IMR-90 (cell line): ENCODE measurements around the gene GABPB2. TPM values are rescaled to one million over a fixed set of nuclear protein-coding genes. Genes with fewer than 3 reads are reported as not detected.

Experiments
- ATAC-seq: fragments of 200-7000 bp; cut with Tn5 transposase; 2 replicates; pipeline ENCODE4 v1.9.1; 2020; ENCODE audit warnings: low read depth, mild to moderate bottlenecking, moderate library complexity
- BruUV-seq: library from RNA; stranded (reverse); fragments of 400-500 nt; replicated peaks from 2 replicates; lab custom pipeline; 2021; lab: Mats Ljungman, UMichigan
- CTCF ChIA-PET: fragments of 300-600 bp; formaldehyde crosslinking; extraction: SDS; loops from one replicate; lab custom pipeline; 2021; ENCODE audit warnings: antibody characterized with exemption; lab: Yijun Ruan, JAX
- POLR2A ChIA-PET: fragments of 300-600 bp; sonication (Branson Sonifier 250); formaldehyde crosslinking; loops from one replicate; lab custom pipeline; 2022; ENCODE audit warnings: antibody characterized with exemption; ENCODE audit not compliant: unreplicated experiment; lab: Charles Lee
- DNase-seq: peaks from one replicate; pipeline ENCODE4 v3.0.0; 2013
- H2AFZ ChIP-seq: replicated peaks from 2 replicates; pipeline ENCODE3; 2013; ENCODE audit warnings: low read length, mild to moderate bottlenecking; ENCODE audit not compliant: poor library complexity
- H2AK5ac ChIP-seq: 2 replicates; pipeline ENCODE4 v1.6.1; 2013; ENCODE audit warnings: low read depth, low read length, inconsistent platforms
- H2AK9ac ChIP-seq: replicated peaks from 2 replicates; pipeline ENCODE3; 2013; ENCODE audit warnings: mild to moderate bottlenecking, low read depth, low read length, moderate library complexity; ENCODE audit not compliant: poor library complexity
- H2BK120ac ChIP-seq: 2 replicates; pipeline ENCODE4 v1.6.1; 2013; ENCODE audit warnings: low read depth, low read length, inconsistent platforms
- H2BK15ac ChIP-seq: 3 replicates; pipeline ENCODE4 v1.6.1; 2013; ENCODE audit warnings: low read depth, low read length, inconsistent platforms
- H2BK20ac ChIP-seq: 2 replicates; pipeline ENCODE4 v1.6.1; 2013; ENCODE audit warnings: low read depth, mild to moderate bottlenecking, inconsistent platforms, low read length, moderate library complexity
- H2BK5ac ChIP-seq: 2 replicates; pipeline ENCODE4 v1.6.1; 2013; ENCODE audit warnings: mild to moderate bottlenecking, low read depth, low read length, inconsistent platforms; ENCODE audit not compliant: poor library complexity, severe bottlenecking
- H3K14ac ChIP-seq: replicated peaks from 2 replicates; pipeline ENCODE4 v1.6.1; 2013; ENCODE audit warnings: low read depth, low read length, inconsistent platforms
- H3K18ac ChIP-seq: 2 replicates; pipeline ENCODE4 v1.6.1; 2013; ENCODE audit warnings: low read depth, low read length, control low read depth
- H3K23ac ChIP-seq: 2 replicates; pipeline ENCODE4 v1.6.1; 2013; ENCODE audit warnings: low read depth, low read length, inconsistent platforms
- H3K27ac ChIP-seq: 2 replicates; pipeline ENCODE4 v1.5.1; 2013; ENCODE audit warnings: mild to moderate bottlenecking, control low read depth, low read length; ENCODE audit not compliant: insufficient read depth
- H3K27me3 ChIP-seq: 2 replicates; pipeline ENCODE4 v1.6.1; 2013; ENCODE audit warnings: low read length; ENCODE audit not compliant: control insufficient read depth, insufficient read depth
- H3K36me3 ChIP-seq: 2 replicates; pipeline ENCODE4 v1.6.1; 2013; ENCODE audit warnings: low read length, mixed read lengths; ENCODE audit not compliant: control insufficient read depth, insufficient read depth
- H3K4ac ChIP-seq: 2 replicates; pipeline ENCODE4 v1.6.1; 2013; ENCODE audit warnings: low read depth, low read length, inconsistent platforms
- H3K4me1 ChIP-seq: 2 replicates; pipeline ENCODE4 v1.6.1; 2013; ENCODE audit warnings: low read length, mixed read lengths; ENCODE audit not compliant: control insufficient read depth, insufficient read depth
- H3K4me2 ChIP-seq: 2 replicates; pipeline ENCODE4 v1.6.1; 2013; ENCODE audit warnings: low read depth, mild to moderate bottlenecking, control low read depth, low read length, moderate library complexity
- H3K4me3 ChIP-seq: 2 replicates; pipeline ENCODE4 v1.5.1; 2013; ENCODE audit warnings: low read depth, mild to moderate bottlenecking, control low read depth, low read length, moderate library complexity; ENCODE audit not compliant: insufficient read depth
- H3K56ac ChIP-seq: 2 replicates; pipeline ENCODE4 v1.6.1; 2013; ENCODE audit warnings: low read length, inconsistent platforms; ENCODE audit not compliant: insufficient read depth; ENCODE audit errors: extremely low read depth
- H3K79me1 ChIP-seq, 2 experiments: 2 replicates each; pipeline ENCODE4 v1.6.1; 2013; ENCODE audit warnings: low read length in 2 of 2, inconsistent platforms in 1 of 2, low read depth in 1 of 2
- H3K9ac ChIP-seq: 2 replicates; pipeline ENCODE4 v1.6.1; 2013; ENCODE audit warnings: low read depth, low read length, control low read depth
- H3K9me1 ChIP-seq: 2 replicates; pipeline ENCODE4 v1.6.1; 2013; ENCODE audit warnings: low read length, inconsistent platforms; ENCODE audit not compliant: insufficient read depth
- H3K9me3 ChIP-seq: 2 replicates; pipeline ENCODE4 v1.6.1; 2013; ENCODE audit warnings: low read length; ENCODE audit not compliant: control insufficient read depth, insufficient read depth
- H4K20me1 ChIP-seq: 2 replicates; pipeline ENCODE4 v1.6.1; 2013; ENCODE audit warnings: low read length, inconsistent platforms; ENCODE audit not compliant: insufficient read depth
- H4K5ac ChIP-seq: 2 replicates; pipeline ENCODE4 v1.6.1; 2013; ENCODE audit warnings: mild to moderate bottlenecking, low read depth, low read length, control low read depth
- H4K8ac ChIP-seq, 2 experiments: 2 replicates each; pipeline ENCODE4 v1.6.1; 2013; ENCODE audit warnings: low read depth in 2 of 2, low read length in 2 of 2, control low read depth in 1 of 2, inconsistent platforms in 1 of 2
- H4K91ac ChIP-seq: 2 replicates; pipeline ENCODE4 v1.6.1; 2013; ENCODE audit warnings: low read depth, low read length, inconsistent platforms; ENCODE audit not compliant: insufficient read depth
- BHLHE40 ChIP-seq: fragments of 150-350 bp; IDR thresholded peaks from 2 replicates; pipeline ENCODE4 v1.6.1; 2016; ENCODE audit warnings: mild to moderate bottlenecking, low read depth, low read length
- CEBPB ChIP-seq: IDR thresholded peaks from 2 replicates; pipeline ENCODE4 v1.6.1; 2012; ENCODE audit warnings: low read depth, low read length, improper control_type of control experiment
- CTCF ChIP-seq: conservative IDR thresholded peaks from 2 replicates; pipeline ENCODE4 v1.5.1; 2012; ENCODE audit warnings: mild to moderate bottlenecking, low read depth, low read length, improper control_type of control experiment
- MXI1 ChIP-seq: IDR thresholded peaks from 2 replicates; pipeline ENCODE4 v1.6.1; 2012; ENCODE audit warnings: low read depth, mild to moderate bottlenecking, low read length, moderate library complexity, borderline replicate concordance
- NFE2L2 ChIP-seq: fragments of 150-350 bp; IDR thresholded peaks from 2 replicates; pipeline ENCODE4 v1.6.1; 2016; ENCODE audit warnings: low read depth, mild to moderate bottlenecking, low read length
- RCOR1 ChIP-seq: IDR thresholded peaks from 2 replicates; pipeline ENCODE4 v1.6.1; 2012; ENCODE audit warnings: mild to moderate bottlenecking, low read length, improper control_type of control experiment; ENCODE audit not compliant: insufficient replicate concordance
- SMC3 ChIP-seq: fragments of 150-350 bp; IDR thresholded peaks from 2 replicates; pipeline ENCODE4 v1.6.1; 2016; ENCODE audit warnings: low read depth, mild to moderate bottlenecking, antibody characterized with exemption, low read length, moderate library complexity
- USF2 ChIP-seq: fragments of 150-350 bp; IDR thresholded peaks from 2 replicates; pipeline ENCODE4 v1.6.1; 2017; ENCODE audit warnings: mild to moderate bottlenecking, antibody characterized with exemption, low read length, low read depth
- dilution Hi-C: fragments of 300-500 bp; cut with HindIII; formaldehyde crosslinking; loops from one replicate; pipeline ENCODE4 v1.14.3; 2018; ENCODE audit warnings: low sequenced_read_pairs; ENCODE audit not compliant: unreplicated experiment
- in situ Hi-C: fragments of 300-500 bp; cut with MboI; formaldehyde crosslinking; loops from 3 replicates; pipeline ENCODE4 v1.14.3; 2019; ENCODE audit warnings: low sequenced_read_pairs, inconsistent platforms, mixed read lengths
- intact Hi-C: fragments of 100-400 bp; cut with micrococcal nuclease; formaldehyde crosslinking; loops from 2 replicates; pipeline ENCODE4 v1.10.0; 2022
- polyA plus RNA-seq, 3 experiments: library from polyadenylated mRNA; depleted of rRNA; stranded (reverse); fragments of >200 nt; gene quantifications; 2 replicates each; pipeline ENCODE4 v1.2.3, GENCODE V29; 2012; ENCODE audit warnings: low replicate concordance in 1 of 3
- total RNA-seq: library from RNA; depleted of rRNA; stranded (reverse); fragments of >200 nt; gene quantifications from 2 replicates; pipeline ENCODE4 v1.2.3, GENCODE V29; 2012

The GABPB2 gene
- total and polyA plus RNA-seq, 2 of the 4 experiments (the other 2 are of a cell fraction) = 7.5 to 12.9 TPM

GRCh38 chr1:151065089-151065645, 5.4 kb upstream of the GABPB2 start:
- Histone ChIP-seq H3K9ac (no peak overlapping the region), H2AK5ac (no peak overlapping the region), H3K4ac (no peak overlapping the region), H2BK20ac (no peak overlapping the region), H3K27ac (no peak overlapping the region), H2AK9ac (no peak overlapping the region), H3K14ac (no peak overlapping the region), H3K56ac (no peak overlapping the region), H3K79me1 (peaks cover 14 to 51% of the 10 kb centered on the region in 2 experiments), H2BK120ac (no peak overlapping the region), H4K5ac (no peak overlapping the region), H3K27me3 (no peaks in the 10 kb centered on the region), H3K36me3 (peaks cover 6% of the 10 kb centered on the region; the same call in 1 of the 2 replicates), H4K8ac (no peak overlapping the region), H2BK15ac (no peak overlapping the region), H4K91ac (no peak overlapping the region), H2BK5ac (no peak overlapping the region), H3K4me3 (no peak overlapping the region), H3K18ac (no peak overlapping the region), H3K23ac (no peak overlapping the region), H3K9me1 (no peaks in the 10 kb centered on the region; the same call in 1 of the 2 replicates), H3K4me1 (peaks cover 6% of the 10 kb centered on the region; the same call in 1 of the 2 replicates), H4K20me1 (no peaks in the 10 kb centered on the region), H3K4me2 (no peak overlapping the region), H2AFZ (no peak overlapping the region), H3K9me3 (no peaks in the 10 kb centered on the region)
- no TSS peak for BruUV-seq
- CTCF ChIA-PET = interaction anchor here (0.6 kb wide), 1 partner anchor 51 kb away, joined by 3 read pairs; no protein-coding TSS in a partner anchor
- DNase-seq = no peak
- in situ Hi-C loops = no loop called here
- no peak for ATAC-seq
- dilution Hi-C loops = no loop called here
- TF ChIP-seq BHLHE40 (no peak), CTCF (no peak), NFE2L2 (no peak), MXI1 (no peak), USF2 (no peak), SMC3 (no peak), CEBPB (no peak), RCOR1 (no peak)
- POLR2A ChIA-PET = no interaction called here
- intact Hi-C loops = no loop called here
